ENCODE data around the gene RAET1L. TPM values are rescaled to one million over a fixed set of nuclear protein-coding genes. Genes with fewer than 3 reads are reported as not detected.

Gene RAET1L
- total and polyA plus RNA-seq, 2 donors (not counting 1 experiment from before 2014, with no cell fraction given), result not detected

GRCh38 chr6:149990661-149991471 lies 34.5 kb downstream of the RAET1L start:
- peaks cover 73% of the 10 kb centered on the region for H3K27me3 Mint-ChIP-seq
- peak overlapping the region; percentile 46 for H3K27ac Mint-ChIP-seq
- H3K36me3 ChIP-seq (replicated peaks in 1 of 2; ENCODE audit: control extremely low read depth in 1 of 2, control insufficient read depth in 1 of 2, extremely low read depth in 1 of 2, insufficient read depth in 2 of 2, low read length in 1 of 2), result no peaks in the 10 kb centered on the region
- no peak for TF ChIP-seq EZH2 (IDR thresholded peaks at IDR 0.05; ENCODE audit: borderline replicate concordance, insufficient read depth, low read depth, low read length, poor library complexity, severe bottlenecking)
- TF ChIP-seq CTCF (IDR thresholded peaks at IDR 0.05), result no peak
- peaks cover 0 to 38% (median 13%) of the 10 kb centered on the region in 3 donors for H3K9me3 ChIP-seq (ENCODE audit: control extremely low read depth in 1 of 3, control insufficient read depth in 2 of 3, insufficient read depth in 1 of 3, low read length in 2 of 3)
- peak overlapping the region; percentile 71 for H3K9ac ChIP-seq (ENCODE audit: low read length)
- peaks cover 31% of the 10 kb centered on the region for H3K4me1 Mint-ChIP-seq
- CTCF ChIA-PET, result interaction anchor here (0.6 to 2.4 kb wide), 5 partner anchors 26 to 275 kb away, joined by 3 to 8 read pairs (median 4); no protein-coding TSS in a partner anchor
- POLR2A ChIA-PET, result no interaction called here
- peak overlapping the region; percentile 99 for H3K4me2 ChIP-seq (replicated peaks; ENCODE audit: low read depth, low read length, poor library complexity, severe bottlenecking)
- DNase-seq (peak; percentile 76), ATAC-seq (ENCODE audit: low read depth) (peak; percentile 60)
- H3K9me3 Mint-ChIP-seq (ENCODE audit: insufficient read depth), result no peaks in the 10 kb centered on the region
- peaks cover 0 to 84% (median 63%) of the 10 kb centered on the region in 4 experiments for H3K27me3 ChIP-seq (replicated peaks in 1 of 4; ENCODE audit: control extremely low read depth in 1 of 4, control insufficient read depth in 3 of 4, insufficient read depth in 4 of 4, low read length in 3 of 4)
- no peaks in the 10 kb centered on the region for H3K79me2 ChIP-seq (ENCODE audit: control insufficient read depth, insufficient read depth, low read length)
- H3K27ac ChIP-seq (ENCODE audit: low read length in 2 of 2), result no peak overlapping the region
- H2AFZ ChIP-seq (ENCODE audit: insufficient read depth, low read depth, low read length, poor library complexity, severe bottlenecking), result peak overlapping the region; percentile 75
- peaks cover 29 to 38% of the 10 kb centered on the region in 2 donors for H3K4me1 ChIP-seq (ENCODE audit: control insufficient read depth in 2 of 2, insufficient read depth in 2 of 2, low read length in 2 of 2)
- peak overlapping the region; percentile 90 for H3K4me3 Mint-ChIP-seq
- peak overlapping the region; percentile 6 to 68 (median 55) for H3K4me3 ChIP-seq (ENCODE audit: control extremely low read depth in 1 of 5, extremely low read depth in 1 of 5, insufficient read depth in 1 of 5, low read depth in 2 of 5, low read length in 4 of 5)
- WGBS (ENCODE audit: insufficient coverage), result under 1% methylated on average over 47 of the region's 49 CpGs
- H4K20me1 ChIP-seq (ENCODE audit: control insufficient read depth, insufficient read depth, low read length, poor library complexity, severe bottlenecking), result peaks cover 5% of the 10 kb centered on the region
- intact Hi-C loops (cut with micrococcal nuclease), result loop anchor here (1.0 to 2.0 kb wide), 2 partner anchors 14 to 27 kb away; no protein-coding TSS in a partner anchor

All from B cell (primary cell).